DMS153 treated with DMSO at 0.1 percent for 48 hours (cell line): ENCODE data around the gene ASTN2.
"Not testable (repeated sequence)": the region's sequence is repeated elsewhere in the genome, so short reads cannot be mapped to it uniquely, and the experiment has no call there.

ENCODE experiments used
- DNase-seq: peaks from one replicate; lab custom pipeline; 2025; ENCODE audit not compliant: unreplicated experiment; lab: John Stamatoyannopoulos, UW

The ASTN2 gene

DNA sequence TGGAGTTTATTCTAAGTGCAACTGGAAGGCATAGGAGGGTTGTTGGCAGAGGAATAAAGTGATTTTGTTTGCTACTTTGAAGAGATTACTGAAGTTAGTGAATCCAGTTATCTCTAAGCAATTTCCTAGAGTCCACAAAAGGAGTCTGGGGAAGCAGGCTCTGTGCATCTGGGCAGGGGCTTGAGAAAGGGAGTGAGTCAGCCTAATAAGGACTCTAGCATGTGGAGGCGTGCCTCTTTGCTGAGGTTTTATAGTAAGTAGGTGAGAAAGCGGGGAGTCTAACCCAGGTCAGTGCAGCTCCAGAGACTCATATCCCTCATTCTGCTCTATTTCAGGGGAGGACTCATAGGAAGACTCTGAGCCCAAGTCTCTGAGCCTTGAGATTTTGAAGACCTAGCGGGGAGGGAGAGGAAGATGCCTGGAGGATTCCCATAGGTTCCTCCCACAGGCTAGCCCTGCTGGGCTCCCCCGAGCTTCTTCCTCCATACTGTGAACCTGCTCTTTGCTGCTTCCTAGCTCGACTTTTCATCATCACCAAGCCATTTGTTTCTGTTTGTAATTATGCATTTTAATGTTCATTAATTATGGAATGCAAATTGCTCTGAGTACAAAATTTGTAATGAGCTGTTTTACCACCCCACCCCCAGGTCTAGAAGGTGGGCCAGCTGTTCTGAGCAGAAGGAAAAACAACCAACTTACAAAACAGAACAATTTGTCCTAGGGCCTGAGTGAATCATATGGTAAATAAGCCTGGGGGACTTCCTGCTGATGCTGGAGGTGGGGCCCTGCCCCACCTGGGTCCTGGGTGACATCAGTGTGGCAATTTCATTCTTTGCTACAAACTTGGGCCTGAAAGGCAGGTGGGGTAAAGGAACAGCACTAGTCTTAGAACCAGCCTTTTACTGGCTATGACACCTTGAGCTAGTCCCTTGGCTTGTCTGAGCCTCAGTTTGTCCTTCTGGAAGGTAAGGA, 577.6 kb downstream of the ASTN2 start:
- no peak for DNase-seq

DNA sequence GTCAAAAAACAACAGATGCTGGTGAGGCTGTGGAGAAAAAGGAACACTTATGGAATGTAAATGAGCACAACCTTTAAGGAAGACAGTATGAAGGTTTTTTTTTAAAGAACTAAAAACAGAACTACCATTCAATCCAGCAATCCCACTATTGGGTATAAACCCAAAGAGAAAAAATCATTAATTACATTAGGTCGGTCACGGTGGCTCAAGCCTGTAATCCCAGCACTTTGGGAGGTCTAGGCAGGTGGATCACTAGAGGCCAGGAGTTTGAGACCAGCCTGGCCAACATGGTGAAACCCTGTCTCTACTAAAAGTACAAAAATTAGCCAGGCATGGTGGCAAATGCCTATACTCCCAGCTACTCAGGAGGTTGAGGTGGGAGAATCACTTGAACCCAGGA, 584.5 kb downstream of the ASTN2 start:
- DNase-seq, result not testable (repeated sequence)

DNA sequence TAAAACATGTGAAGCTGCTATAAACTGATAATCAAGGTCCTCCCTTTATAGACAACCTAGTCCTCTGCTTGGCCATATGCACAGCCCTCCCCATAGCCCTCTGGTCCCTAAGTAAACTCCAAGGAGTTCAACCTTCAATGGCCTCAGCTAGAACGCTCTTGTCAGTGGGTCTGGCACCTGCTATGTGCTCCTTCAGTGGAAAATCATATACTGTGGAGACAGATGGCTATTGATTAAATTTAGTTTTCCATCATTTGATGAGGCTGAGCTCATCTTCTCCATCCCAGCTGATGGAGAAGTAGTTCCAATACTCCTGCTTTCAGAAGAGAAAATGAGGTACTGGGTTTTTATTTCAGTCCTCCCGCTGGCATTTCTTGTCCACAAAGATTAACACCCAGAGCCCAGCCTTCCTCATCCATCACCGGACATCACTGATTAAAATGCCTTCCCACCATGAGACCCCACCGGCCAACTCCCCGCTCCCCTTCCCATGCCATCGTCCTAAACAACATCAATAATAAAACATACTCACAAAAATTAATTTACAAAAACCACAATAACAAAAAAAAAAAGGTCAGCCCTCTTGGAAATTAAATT, 593.1 kb downstream of the ASTN2 start:
- DNase-seq, result no peak

DNA sequence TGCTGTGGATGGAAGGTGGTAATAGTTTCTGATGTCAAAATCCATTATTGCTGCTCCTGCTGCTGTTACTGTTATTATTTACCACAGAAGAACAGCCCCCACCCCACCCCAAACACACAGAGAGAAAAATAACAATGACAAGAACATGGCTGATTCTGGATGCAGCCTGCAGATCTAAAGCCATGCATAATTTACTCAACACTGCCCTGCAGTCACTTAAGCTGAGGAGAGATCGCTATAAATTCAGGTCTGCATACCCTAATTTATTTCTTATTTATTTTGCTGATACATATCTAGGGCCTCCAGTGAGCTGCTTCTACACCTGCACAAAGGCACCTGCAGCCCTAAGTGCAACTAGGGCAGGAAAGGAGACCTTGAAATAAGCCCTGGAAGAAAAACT, 595.7 kb downstream of the ASTN2 start:
- no peak for DNase-seq

DNA sequence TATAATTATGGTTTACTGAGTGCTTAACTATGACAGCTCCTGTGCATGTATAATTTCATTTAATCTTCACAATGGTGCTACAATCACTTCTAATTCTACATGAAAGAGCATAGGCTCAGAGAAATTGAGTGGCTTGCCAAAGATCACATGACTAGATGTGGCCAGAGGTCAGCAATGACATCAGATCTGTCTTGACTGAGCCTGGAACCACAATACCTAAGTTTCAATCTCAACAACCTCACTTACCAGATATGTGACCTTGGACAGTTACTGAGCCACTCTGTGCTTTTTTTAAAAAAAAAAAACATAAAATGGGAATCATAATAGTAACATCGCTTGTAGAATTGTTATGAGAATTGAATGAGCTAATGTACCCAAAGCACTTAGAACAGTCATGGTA, 597.1 kb downstream of the ASTN2 start:
- DNase-seq, result no peak

DNA sequence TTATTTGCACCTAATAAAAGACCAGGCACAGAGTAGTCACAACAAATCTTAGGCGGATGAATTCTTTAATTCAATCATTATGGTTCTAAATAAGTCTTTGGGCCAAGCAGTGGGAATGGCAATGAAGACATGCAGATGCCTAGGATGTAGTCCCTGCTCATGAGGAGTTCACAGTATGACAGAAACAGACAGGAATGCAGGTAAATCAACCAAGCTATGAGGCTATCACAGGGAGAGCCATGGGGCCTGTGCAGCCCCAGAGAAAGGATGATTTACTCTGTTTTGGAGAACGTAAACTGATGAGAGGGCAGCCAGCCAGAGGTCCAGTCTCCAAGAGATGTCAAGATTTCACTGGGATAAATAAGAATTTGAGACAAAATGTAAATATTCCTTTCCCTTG, 598.4 kb downstream of the ASTN2 start:
- no peak for DNase-seq

DNA sequence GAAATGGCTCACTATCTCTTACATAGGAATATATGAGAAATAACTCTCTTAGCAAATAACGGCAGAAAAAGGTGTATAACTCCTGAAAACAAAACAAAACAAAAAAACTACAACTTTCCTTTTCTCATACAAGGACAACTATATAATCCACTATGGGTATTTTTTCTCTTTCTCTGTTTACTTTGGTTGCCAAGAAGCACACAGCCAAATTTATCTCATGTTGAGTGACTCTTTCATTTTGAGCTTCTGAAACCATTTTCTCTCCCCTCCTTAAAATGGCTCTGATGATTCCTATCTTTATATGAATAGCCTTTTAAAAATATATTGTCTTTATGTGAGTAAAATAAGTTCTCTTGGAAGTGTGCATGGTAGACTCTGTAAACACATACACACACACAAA, 599.0 kb downstream of the ASTN2 start:
- DNase-seq, result no peak

DNA sequence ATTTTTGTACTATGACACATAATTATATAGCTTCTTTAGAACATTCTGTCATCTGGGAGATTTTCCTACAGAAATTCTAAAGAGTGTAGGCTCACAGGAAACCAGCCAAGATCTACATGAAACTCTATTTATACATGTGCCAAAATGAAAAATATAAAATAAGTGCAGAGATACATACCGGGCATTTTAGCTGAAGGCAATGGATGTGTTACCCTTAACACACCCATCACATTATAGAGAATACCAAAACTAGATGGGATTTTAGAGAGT, 601.9 kb downstream of the ASTN2 start:
- DNase-seq, result no peak

DNA sequence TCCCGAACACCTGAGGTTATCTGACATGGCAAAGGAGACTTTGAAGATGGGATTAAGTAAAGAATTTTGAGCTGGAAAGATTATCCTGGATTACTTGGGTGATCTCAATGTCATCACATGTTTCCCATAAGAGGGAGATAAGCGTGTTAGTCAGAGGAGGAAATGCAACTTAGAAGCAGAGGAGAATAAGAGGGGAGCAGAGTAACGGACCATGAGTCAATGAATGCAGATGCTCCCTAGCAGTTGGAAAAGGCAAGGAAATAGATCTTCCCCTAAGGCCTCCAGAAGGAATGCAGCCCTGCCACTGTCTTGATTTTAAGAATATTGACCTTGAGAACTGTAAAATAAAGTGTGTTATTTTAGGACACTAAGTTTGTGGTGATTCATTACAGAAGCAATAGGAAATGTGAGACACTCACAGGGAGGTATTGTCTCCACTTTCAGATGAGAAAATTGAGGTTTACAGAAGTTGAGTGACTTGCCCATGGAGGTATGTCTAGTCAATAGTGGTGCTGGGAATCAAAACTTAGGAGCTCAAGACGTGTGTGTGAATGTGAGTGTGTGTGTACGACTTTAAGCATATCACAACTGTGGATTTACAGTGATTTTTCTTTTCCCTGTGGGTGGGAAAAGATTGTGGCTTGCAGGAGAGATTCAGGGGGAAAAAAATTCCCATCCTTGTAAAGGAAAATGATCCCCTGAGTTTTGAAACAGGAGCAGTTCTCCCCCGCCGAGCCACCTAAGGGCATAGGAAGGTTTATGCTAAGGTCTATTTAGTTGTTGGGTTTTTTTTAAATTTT, 602.4 kb downstream of the ASTN2 start:
- no peak for DNase-seq

DNA sequence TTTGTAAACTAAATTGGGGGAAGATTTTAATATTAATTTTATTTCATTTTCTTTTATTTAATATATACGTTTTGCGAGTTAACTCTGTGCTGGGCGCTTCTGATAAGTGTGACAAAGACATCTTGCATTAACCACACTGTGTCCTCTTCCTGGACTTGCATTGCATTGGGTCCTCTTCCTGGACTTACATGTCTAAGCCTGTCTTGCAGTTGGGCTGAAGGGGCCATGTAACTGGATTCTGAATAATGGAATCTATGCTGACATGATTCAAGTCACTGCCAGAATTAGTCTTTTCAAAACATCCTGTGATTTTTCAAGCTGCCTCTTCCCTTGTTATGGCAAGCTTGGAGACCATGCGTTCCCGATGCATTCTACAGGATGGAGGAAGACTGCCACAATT, 605.2 kb downstream of the ASTN2 start:
- no peak for DNase-seq

DNA sequence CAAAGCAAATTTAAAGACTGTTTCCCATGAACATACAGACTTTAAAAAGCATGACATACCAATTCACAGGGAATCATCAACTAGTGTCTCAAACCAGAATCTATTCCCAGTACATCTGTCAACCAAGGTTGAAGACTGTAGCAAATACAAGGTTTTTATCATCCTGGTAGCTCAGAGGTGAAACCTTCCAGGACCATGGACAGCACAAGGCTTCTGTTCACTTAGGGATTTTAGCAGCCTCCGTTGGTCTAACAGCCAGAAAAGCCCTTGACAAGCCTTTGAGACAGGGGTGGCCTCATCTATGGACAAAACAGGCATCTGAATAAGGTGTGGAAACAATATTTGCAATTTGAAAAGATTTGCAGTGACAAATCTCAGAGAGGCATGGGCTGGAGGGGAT, 608.8 kb downstream of the ASTN2 start:
- no peak for DNase-seq

DNA sequence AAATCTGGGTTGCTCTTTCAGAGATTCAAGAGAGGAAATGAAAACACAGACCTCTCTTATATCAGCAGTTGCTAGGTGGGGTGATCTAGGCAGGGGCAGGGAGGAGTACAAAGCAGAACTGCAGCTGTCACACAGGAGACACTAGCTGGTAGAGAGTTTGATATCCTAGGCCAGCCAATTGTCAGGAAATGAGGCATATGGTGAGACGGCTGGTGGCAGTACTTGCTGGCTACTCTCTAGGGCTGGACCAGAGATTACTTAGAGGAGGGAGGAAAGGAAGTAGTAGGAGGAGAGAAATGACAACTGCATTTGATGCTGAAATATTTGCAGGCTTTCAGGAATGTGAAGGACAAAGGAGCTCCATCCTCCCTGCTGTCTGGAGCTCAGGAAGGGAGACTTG, 614.0 kb downstream of the ASTN2 start:
- no peak for DNase-seq

DNA sequence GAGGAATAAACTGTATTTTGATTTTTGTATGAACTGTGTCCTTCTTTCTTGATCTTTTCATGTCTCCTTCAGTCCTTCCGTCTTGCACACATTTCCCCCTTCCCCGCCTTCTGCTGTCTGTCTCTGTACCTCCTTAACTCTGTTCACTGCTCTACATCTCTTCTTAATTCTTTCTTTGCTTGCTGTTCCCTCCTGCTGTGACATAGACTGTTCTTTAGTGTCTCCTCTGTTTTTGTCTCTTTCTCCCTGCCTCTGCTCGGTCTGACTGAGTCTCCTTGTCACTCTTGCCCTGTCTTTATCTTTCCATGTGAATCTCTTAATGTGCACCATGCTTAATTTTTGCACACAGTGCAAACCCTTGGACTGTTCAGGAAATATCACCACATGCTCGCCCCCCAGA, 614.8 kb downstream of the ASTN2 start:
- DNase-seq, result no peak

DNA sequence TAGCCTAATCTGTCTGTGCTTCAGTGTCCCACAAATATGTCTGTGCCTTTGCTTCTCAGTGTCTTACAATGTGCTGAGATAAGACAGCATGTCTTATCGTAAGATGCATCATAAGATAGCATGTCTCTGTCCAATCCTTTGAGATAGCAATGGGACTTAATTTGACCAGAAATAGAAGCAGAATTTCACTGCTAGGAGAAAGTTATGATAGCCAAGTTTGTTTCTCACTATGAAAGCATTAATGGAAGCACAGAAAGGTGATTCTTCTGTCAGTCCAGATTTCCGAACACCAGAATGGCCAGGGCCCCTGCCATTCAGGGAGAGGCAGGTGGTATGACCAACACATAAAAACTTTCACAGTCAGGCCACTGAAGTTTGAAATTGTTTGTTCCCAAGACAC, 616.3 kb downstream of the ASTN2 start:
- no peak for DNase-seq

DNA sequence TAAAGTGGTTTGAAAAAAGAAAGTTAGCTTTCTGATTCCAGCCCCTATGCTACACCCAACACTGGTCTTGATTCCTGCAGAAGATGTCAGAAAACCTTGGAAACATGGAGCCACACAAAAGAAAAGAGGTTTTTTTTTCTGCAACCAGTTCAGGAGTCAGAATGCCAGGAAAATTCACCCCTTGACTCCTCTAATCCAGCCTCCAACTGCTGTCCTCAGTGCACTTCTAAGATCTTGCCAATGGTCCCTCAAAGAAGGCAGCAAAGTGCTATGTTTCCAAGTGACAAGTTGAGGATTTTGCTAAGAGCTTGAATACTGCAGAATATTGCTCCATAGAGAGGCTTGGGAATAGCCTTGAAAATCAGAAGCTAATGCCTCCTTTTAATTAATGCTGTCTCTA, 617.6 kb downstream of the ASTN2 start:
- DNase-seq, result no peak

DNA sequence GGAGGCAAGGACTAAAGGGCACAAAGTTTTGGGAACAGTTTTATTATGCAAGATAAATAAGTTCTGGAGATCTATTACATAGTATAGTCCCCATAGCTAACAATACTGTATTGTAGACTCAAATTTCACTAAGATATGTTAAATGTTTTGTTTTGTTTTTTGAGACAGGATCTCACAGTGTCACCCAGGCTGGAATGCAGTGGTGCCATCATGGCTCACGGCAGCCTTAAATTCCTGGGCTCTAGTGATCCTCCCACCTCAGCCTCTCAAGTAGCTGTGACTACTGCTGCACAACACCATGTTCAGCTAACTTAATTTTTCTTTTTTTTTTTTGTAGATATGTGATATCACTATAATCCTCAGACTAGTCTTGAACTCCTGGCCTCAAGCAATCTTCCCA, 618.2 kb downstream of the ASTN2 start:
- no peak for DNase-seq

DNA sequence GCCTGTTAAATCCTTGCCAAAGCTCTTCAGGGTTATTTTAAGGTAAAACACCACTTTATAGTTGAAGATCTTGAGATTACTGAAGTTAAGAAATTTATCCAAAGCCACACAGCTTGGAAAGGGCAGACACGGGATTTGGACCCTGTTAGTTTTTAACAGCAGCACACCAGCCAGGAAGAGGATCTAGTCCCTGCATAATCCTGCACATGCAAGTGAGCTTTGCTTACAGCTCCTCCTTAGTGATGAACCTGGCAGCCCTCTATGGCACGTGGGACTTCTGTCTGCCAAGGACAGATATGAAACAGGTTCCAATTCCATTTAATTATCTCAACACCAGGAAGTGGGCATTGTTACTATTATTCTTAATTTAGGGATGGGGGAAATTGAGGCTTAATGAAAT, 619.0 kb downstream of the ASTN2 start:
- DNase-seq, result no peak

DNA sequence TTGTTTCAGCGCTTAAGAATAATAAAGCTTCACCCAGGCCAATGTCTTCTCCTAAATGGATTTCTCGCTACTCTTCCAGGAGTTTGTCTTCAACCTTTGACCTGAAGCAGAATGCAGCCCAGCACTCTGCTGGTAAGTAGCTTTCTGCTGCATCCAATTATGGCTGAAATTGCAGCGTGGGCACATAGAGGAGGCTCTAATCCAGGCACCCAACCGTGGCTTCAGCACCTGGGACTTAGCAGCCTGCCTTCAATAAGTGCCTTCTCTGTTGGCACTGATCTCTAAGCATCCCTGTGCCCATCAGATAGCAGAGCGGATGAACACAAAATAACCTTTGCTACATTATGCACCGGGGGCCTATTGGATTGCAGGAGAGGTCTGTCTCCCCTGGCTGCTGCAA, 622.6 kb downstream of the ASTN2 start:
- DNase-seq, result no peak

DNA sequence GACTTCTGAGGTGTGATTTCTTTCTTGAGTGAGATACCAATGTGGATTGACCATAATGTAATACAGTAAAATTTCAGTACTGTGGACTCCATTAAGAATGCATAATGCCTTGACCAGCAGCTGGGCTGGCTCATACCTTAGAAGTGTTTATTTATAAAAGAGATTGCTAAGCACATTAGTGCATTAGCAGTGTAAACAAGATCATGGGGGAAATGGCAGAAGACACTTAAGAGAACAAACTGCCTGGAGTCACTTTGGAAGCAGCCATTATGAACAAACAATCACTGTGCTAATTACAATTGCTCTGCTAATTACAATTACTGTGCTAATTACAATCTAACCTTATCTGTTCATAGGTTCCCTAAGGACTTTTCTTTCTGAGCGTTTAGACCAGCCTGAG, 623.5 kb downstream of the ASTN2 start:
- peak; percentile 22 for DNase-seq

DNA sequence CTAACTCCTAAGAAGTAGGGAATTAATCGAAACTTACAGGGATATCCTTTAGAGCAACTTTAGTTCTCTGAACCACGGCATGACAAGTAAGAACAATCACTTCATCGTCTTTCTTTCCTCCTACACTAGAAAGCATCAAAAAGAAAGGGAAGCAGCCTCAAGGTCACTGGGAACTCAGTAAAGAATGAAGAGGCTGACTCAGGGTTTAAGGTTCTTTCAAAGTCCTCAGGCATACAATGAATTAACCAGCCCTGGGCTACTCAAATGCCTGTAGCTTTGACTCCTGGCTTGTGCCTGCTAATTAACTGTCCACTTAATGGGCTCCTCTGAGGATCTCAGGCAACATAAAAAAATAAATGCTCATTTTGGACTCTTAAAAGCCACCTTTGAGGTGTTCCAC, 625.8 kb downstream of the ASTN2 start:
- DNase-seq, result no peak

DNA sequence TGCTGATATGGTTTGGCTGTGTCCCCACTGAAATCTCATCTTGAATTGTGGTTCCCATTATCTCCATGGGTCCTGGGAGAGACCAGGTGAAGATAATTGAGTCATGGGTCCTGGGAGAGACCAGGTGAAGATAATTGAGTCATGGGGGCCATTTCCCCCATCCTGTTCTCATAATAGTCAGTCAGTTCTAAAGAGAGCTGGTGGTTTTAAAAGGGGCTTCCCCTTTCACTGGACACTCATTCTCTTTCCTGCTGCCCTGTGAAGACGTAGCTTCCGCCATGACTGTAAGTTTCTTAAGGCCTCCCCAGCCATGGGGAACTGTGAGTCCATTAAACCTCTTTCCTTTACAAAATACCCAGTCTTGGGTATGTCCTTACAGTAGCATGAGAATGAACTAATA, 628.1 kb downstream of the ASTN2 start:
- DNase-seq, result no peak

DNA sequence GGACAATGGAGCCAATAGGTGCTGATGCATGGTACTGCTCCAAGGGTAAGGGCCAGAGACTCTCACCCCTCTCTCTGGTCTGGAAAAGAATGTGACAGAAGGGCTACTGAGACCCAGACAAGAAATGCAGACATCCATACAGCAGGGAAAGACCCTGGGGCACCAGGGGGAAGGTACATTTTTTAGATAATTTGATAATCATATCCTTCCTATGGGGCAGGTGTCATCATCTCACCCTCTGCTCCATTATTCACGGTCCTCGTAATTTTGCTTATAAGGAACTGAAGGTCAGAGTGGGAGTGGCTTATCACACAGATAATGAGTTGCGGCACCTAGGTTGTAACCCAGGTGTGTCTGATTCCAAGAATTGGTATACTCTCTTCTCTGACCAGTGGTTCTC, 637.7 kb downstream of the ASTN2 start:
- DNase-seq, result no peak
